Loucy (cell line): Measurements from ENCODE around the gene IFT52.
"Not testable (repeated sequence)": the region's sequence is repeated elsewhere in the genome, so short reads cannot be mapped to it uniquely, and the experiment has no call there.

ENCODE experiments used
- H2AFZ ChIP-seq: fragments of 200-600 bp; sonication (generic); 2 replicates; pipeline ENCODE4 v1.6.0; 2016; ENCODE audit warnings: antibody characterized with exemption, mild to moderate bottlenecking, low read length, moderate library complexity
- H3F3A ChIP-seq: fragments of 200-600 bp; 2 replicates; pipeline ENCODE4 v1.6.0; 2016; ENCODE audit warnings: antibody characterized with exemption, low read depth, mild to moderate bottlenecking
- H3K27me3 ChIP-seq: fragments of 200-600 bp; sonication (generic); 2 replicates; pipeline ENCODE4 v1.6.1; 2014; ENCODE audit warnings: low read length, mild to moderate bottlenecking; ENCODE audit not compliant: insufficient read depth, poor library complexity, severe bottlenecking
- H3K36me3 ChIP-seq: fragments of 200-600 bp; sonication (generic); 2 replicates; pipeline ENCODE4 v1.6.1; 2016; ENCODE audit warnings: low read length; ENCODE audit not compliant: insufficient read depth
- H3K4me1 ChIP-seq: fragments of 200-600 bp; sonication (generic); 2 replicates; pipeline ENCODE4 v1.5.1; 2014; ENCODE audit warnings: low read length, mild to moderate bottlenecking; ENCODE audit not compliant: insufficient read depth, poor library complexity, severe bottlenecking
- H3K4me2 ChIP-seq: fragments of 200-600 bp; sonication (generic); 2 replicates; pipeline ENCODE4 v1.6.0; 2014; ENCODE audit warnings: antibody characterized with exemption, low read length, low read depth, mild to moderate bottlenecking; ENCODE audit not compliant: poor library complexity, severe bottlenecking
- H3K4me3 ChIP-seq: fragments of 200-600 bp; sonication (generic); 2 replicates; pipeline ENCODE4 v1.5.1; 2014; ENCODE audit warnings: low read length, mild to moderate bottlenecking, mixed read lengths; ENCODE audit not compliant: poor library complexity, severe bottlenecking
- H3K79me2 ChIP-seq: fragments of 200-600 bp; sonication (generic); 2 replicates; pipeline ENCODE4 v1.6.1; 2014; ENCODE audit warnings: low read length; ENCODE audit not compliant: insufficient read depth
- H3K9ac ChIP-seq: fragments of 200-600 bp; sonication (generic); 2 replicates; pipeline ENCODE4 v1.6.0; 2014; ENCODE audit warnings: mild to moderate bottlenecking, low read depth, low read length, moderate library complexity; ENCODE audit not compliant: poor library complexity, severe bottlenecking
- H3K9me2 ChIP-seq: fragments of 200-600 bp; sonication (generic); replicated peaks from 2 replicates; pipeline ENCODE4 v1.6.1; 2016; ENCODE audit warnings: low read depth, low read length, mixed read lengths
- H3K9me3 ChIP-seq: fragments of 200-600 bp; sonication (generic); 2 replicates; pipeline ENCODE4 v1.6.1; 2014; ENCODE audit warnings: mild to moderate bottlenecking, antibody characterized with exemption, low read length, low read depth; ENCODE audit not compliant: insufficient read depth
- H4K20me1 ChIP-seq: fragments of 200-600 bp; sonication (generic); 2 replicates; pipeline ENCODE4 v1.6.0; 2014; ENCODE audit warnings: antibody characterized with exemption, low read length, mild to moderate bottlenecking; ENCODE audit not compliant: insufficient read depth, poor library complexity, severe bottlenecking
- EZH2phosphoT487 ChIP-seq: fragments of 200-600 bp; IDR thresholded peaks from 2 replicates; pipeline ENCODE4 v1.6.1; 2018; ENCODE audit warnings: antibody characterized with exemption, mild to moderate bottlenecking, moderate library complexity, borderline replicate concordance
- TF ChIP-seq, protein P1 (sequence below): fragments of 200-600 bp; sonication (generic); conservative IDR thresholded peaks from 2 replicates; pipeline ENCODE4 v1.5.1; 2014; ENCODE audit warnings: mild to moderate bottlenecking, antibody characterized with exemption, low read length

Gene IFT52

DNA sequence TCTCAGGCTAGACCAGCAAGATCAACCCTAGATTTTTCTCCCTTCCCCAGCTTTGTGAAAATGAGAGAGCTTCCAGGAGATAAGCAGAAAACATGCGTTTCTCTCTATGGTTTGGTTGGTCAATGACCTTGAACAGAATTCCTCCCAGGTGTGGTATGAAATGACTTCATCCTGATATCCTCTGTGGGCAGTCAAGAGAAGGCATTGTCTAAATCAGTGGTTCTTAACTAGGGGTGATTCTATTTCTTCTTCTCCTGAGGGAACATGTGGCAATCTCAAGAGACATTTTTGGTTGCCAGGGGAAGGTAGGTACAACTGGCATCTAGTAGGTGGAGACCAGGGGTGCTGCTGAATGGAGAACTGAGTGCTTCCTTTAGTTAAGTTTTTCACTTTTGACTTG, 12.4 kb downstream of the IFT52 start:
- H3K9ac ChIP-seq, result no peak overlapping the region
- H3K9me2 ChIP-seq, result no peaks in the 10 kb centered on the region
- no peak overlapping the region for H3K4me3 ChIP-seq
- H3K4me2 ChIP-seq, result no peak overlapping the region
- peaks cover 18% of the 10 kb centered on the region for H3K36me3 ChIP-seq
- TF ChIP-seq EZH2phosphoT487, result no peak
- TF ChIP-seq, protein P1, sequence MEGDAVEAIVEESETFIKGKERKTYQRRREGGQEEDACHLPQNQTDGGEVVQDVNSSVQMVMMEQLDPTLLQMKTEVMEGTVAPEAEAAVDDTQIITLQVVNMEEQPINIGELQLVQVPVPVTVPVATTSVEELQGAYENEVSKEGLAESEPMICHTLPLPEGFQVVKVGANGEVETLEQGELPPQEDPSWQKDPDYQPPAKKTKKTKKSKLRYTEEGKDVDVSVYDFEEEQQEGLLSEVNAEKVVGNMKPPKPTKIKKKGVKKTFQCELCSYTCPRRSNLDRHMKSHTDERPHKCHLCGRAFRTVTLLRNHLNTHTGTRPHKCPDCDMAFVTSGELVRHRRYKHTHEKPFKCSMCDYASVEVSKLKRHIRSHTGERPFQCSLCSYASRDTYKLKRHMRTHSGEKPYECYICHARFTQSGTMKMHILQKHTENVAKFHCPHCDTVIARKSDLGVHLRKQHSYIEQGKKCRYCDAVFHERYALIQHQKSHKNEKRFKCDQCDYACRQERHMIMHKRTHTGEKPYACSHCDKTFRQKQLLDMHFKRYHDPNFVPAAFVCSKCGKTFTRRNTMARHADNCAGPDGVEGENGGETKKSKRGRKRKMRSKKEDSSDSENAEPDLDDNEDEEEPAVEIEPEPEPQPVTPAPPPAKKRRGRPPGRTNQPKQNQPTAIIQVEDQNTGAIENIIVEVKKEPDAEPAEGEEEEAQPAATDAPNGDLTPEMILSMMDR, result no peak
- no peaks in the 10 kb centered on the region for H3K27me3 ChIP-seq
- no peaks in the 10 kb centered on the region for H3K4me1 ChIP-seq
- H3K9me3 ChIP-seq, result no peaks in the 10 kb centered on the region
- H4K20me1 ChIP-seq, result no peaks in the 10 kb centered on the region
- no peaks in the 10 kb centered on the region for H3F3A ChIP-seq
- H2AFZ ChIP-seq, result no peak overlapping the region
- no peaks in the 10 kb centered on the region for H3K79me2 ChIP-seq

DNA sequence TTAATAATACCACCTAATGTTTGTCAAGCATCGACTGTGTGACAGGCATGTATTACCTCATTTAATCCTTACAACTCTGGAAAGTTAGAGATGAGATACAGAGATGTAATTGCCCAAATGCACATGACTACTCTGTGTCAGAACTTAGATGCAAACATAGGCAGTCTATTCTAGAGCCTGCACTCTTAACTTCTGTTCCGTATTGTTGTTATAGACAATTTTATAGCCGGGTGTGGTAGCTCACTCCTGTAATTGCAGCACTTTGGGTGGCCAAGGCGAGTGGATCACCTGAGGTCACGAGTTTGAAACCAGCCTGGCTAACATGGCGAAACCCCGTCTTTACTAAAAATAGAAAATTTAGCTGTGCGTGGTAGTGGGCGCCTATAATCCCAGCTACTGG, 15.0 kb downstream of the IFT52 start:
- H3K4me3 ChIP-seq, result no peak overlapping the region
- H4K20me1 ChIP-seq, result no peaks in the 10 kb centered on the region
- H2AFZ ChIP-seq, result no peak overlapping the region
- no peaks in the 10 kb centered on the region for H3K9me2 ChIP-seq
- H3K4me1 ChIP-seq, result no peaks in the 10 kb centered on the region
- H3K9ac ChIP-seq, result no peak overlapping the region
- H3K36me3 ChIP-seq, result peaks cover 18% of the 10 kb centered on the region
- no peak overlapping the region for H3K4me2 ChIP-seq
- no peaks in the 10 kb centered on the region for H3F3A ChIP-seq
- no peak for TF ChIP-seq EZH2phosphoT487
- TF ChIP-seq, protein P1, result no peak
- no peaks in the 10 kb centered on the region for H3K79me2 ChIP-seq
- no peaks in the 10 kb centered on the region for H3K27me3 ChIP-seq
- no peaks in the 10 kb centered on the region for H3K9me3 ChIP-seq

DNA sequence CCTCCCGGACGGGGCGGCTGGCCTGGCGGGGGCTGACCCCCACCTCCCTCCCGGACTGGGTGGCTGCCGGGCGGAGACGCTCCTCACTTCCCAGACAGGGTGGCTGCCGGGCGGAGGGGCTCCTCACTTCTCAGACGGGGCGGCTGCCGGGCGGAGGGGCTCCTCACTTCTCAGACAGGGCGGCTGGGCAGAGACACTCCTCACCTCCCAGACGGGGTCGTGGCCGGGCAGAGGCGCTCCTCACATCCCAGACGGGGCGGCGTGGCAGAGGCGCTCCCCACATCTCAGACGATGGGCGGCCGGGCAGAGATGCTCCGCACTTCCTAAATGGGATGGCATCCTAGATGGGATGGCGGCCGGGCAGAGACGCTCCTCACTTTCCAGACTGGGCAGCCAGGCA, 16.5 kb downstream of the IFT52 start:
- not testable (repeated sequence) for H3K79me2 ChIP-seq, H4K20me1 ChIP-seq, H3K9me3 ChIP-seq, H3K27me3 ChIP-seq, H2AFZ ChIP-seq, H3K4me2 ChIP-seq, H3F3A ChIP-seq, H3K4me3 ChIP-seq, H3K4me1 ChIP-seq, H3K9me2 ChIP-seq, H3K9ac ChIP-seq
- peaks cover 18% of the 10 kb centered on the region for H3K36me3 ChIP-seq

DNA sequence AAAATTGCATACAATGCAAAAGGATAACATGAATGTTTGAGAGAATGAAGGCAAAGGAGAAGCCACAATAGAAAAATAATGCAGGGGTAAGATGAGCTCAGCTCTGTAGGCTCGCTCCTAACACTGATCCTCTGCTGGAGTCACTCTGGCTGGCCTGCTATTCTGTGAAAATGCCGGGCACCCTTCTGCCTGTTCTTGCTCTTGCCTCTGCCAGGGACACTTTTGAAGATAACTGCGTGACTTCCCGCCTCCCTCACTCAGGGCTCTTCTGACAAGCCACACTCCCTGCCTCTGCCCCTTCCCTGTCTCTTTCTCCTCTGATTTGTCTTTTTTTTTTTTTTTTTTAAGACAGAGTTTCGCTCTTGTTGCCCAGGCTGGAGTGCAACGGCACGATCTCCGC, 40.9 kb downstream of the IFT52 start:
- no peaks in the 10 kb centered on the region for H3K79me2 ChIP-seq
- H3K36me3 ChIP-seq, result peaks cover 10% of the 10 kb centered on the region; the same call in 1 of the 2 replicates

More for the DNA sequence above, 40.9 kb downstream of the IFT52 start:
- H3K9ac ChIP-seq, result no peak overlapping the region
- no peaks in the 10 kb centered on the region for H3K9me3 ChIP-seq
- H2AFZ ChIP-seq, result no peak overlapping the region
- H4K20me1 ChIP-seq, result no peaks in the 10 kb centered on the region
- no peak overlapping the region for H3K4me3 ChIP-seq
- H3K9me2 ChIP-seq, result no peaks in the 10 kb centered on the region
- H3F3A ChIP-seq, result no peaks in the 10 kb centered on the region
- TF ChIP-seq, protein P1, result no peak
- TF ChIP-seq EZH2phosphoT487, result no peak
- no peaks in the 10 kb centered on the region for H3K27me3 ChIP-seq
- no peaks in the 10 kb centered on the region for H3K4me1 ChIP-seq
- H3K4me2 ChIP-seq, result no peak overlapping the region
